Astrocyte of the spinal cord (primary cell): ENCODE data around the gene LCN15.

ENCODE experiments used
- DNase-seq: peaks from one replicate; pipeline ENCODE4 v3.0.0; 2011; ENCODE audit warnings: low read depth, low spot score
- H3K4me3 ChIP-seq: 2 replicates; pipeline ENCODE4 v1.5.1; 2011; ENCODE audit warnings: low read depth, mild to moderate bottlenecking, low read length, moderate library complexity
- in situ Hi-C: cut with HindIII; loops from 2 replicates; pipeline ENCODE4 v1.10.0; 2017; ENCODE audit warnings: low sequenced_read_pairs
- TF ChIP-seq, protein P1 (sequence below): IDR thresholded peaks from 2 replicates; pipeline ENCODE4 v1.5.1; 2012; ENCODE audit warnings: low read depth, mild to moderate bottlenecking, low read length, inconsistent platforms

Gene LCN15

DNA sequence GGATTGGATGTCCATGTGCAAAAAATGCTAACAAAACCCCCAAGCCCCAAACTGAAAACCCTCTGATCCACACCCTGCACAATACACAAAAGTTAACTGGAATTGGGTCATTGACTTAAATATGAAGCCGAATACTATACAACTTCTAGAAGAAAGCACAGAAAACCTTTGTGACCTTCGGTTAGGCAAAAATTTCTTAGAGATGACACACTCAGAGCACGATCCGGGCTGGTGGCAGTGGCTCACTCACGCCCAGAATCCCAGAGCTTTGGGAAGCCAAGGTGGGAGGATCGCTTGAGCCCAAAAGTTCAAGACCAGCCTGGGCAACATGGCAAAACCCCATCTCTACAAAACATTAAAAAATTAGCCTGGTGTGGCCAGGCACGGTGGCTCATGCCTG, 53.8 kb downstream of the LCN15 start:
- in situ Hi-C loops: no loop called here
- no peak for DNase-seq

More for the DNA sequence above, 53.8 kb downstream of the LCN15 start:
- no peak overlapping the region for H3K4me3 ChIP-seq
- TF ChIP-seq, protein P1, sequence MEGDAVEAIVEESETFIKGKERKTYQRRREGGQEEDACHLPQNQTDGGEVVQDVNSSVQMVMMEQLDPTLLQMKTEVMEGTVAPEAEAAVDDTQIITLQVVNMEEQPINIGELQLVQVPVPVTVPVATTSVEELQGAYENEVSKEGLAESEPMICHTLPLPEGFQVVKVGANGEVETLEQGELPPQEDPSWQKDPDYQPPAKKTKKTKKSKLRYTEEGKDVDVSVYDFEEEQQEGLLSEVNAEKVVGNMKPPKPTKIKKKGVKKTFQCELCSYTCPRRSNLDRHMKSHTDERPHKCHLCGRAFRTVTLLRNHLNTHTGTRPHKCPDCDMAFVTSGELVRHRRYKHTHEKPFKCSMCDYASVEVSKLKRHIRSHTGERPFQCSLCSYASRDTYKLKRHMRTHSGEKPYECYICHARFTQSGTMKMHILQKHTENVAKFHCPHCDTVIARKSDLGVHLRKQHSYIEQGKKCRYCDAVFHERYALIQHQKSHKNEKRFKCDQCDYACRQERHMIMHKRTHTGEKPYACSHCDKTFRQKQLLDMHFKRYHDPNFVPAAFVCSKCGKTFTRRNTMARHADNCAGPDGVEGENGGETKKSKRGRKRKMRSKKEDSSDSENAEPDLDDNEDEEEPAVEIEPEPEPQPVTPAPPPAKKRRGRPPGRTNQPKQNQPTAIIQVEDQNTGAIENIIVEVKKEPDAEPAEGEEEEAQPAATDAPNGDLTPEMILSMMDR: no peak
